KMS-11 (cell line): ENCODE data around the gene BAD.
"Not testable (repeated sequence)": the region's sequence is repeated elsewhere in the genome, so short reads cannot be mapped to it uniquely, and the experiment has no call there.

Experiments
- H2AFZ ChIP-seq: fragments of 200-600 bp; sonication (generic); 2 replicates; pipeline ENCODE4 v1.6.1; 2016; ENCODE audit warnings: antibody characterized with exemption, mixed run types, low read depth
- H3K27ac ChIP-seq: fragments of 200-600 bp; sonication (generic); 2 replicates; pipeline ENCODE4 v1.6.1; 2016; ENCODE audit warnings: mild to moderate bottlenecking, mixed run types
- H3K27me3 ChIP-seq: fragments of 200-600 bp; sonication (generic); 2 replicates; pipeline ENCODE4 v1.6.1; 2017; ENCODE audit warnings: mild to moderate bottlenecking, low read depth, mixed run types, moderate library complexity; ENCODE audit not compliant: insufficient read depth
- H3K36me3 ChIP-seq: fragments of 200-600 bp; sonication (generic); 2 replicates; pipeline ENCODE4 v1.6.1; 2017; ENCODE audit warnings: mild to moderate bottlenecking, mixed run types; ENCODE audit not compliant: insufficient read depth
- H3K4me1 ChIP-seq: fragments of 200-600 bp; sonication (generic); 2 replicates; pipeline ENCODE4 v1.6.1; 2016; ENCODE audit warnings: mild to moderate bottlenecking, low read depth, mixed run types; ENCODE audit not compliant: poor library complexity, severe bottlenecking
- H3K4me2 ChIP-seq: fragments of 200-600 bp; sonication (generic); 2 replicates; pipeline ENCODE4 v1.7.0; 2016; ENCODE audit warnings: mild to moderate bottlenecking, mixed run types
- H3K4me3 ChIP-seq: fragments of 200-600 bp; sonication (generic); IDR thresholded peaks from 2 replicates; pipeline ENCODE4 v1.6.1; 2017; ENCODE audit warnings: low read depth, low read length, mixed read lengths; ENCODE audit not compliant: insufficient read depth
- H3K79me2 ChIP-seq: fragments of 200-600 bp; sonication (generic); 2 replicates; pipeline ENCODE4 v1.6.1; 2016; ENCODE audit warnings: low read depth, mixed run types; ENCODE audit not compliant: insufficient read depth
- H3K9ac ChIP-seq: fragments of 200-600 bp; sonication (generic); 2 replicates; pipeline ENCODE4 v1.6.1; 2016; ENCODE audit warnings: mild to moderate bottlenecking, mixed run types
- H4K20me1 ChIP-seq: fragments of 200-600 bp; sonication (generic); 2 replicates; pipeline ENCODE4 v1.6.1; 2016; ENCODE audit warnings: mild to moderate bottlenecking, mixed run types; ENCODE audit not compliant: insufficient read depth
- CTCF ChIP-seq: fragments of 200-600 bp; sonication (generic); conservative IDR thresholded peaks from 2 replicates; pipeline ENCODE4 v1.6.1; 2017; ENCODE audit warnings: low read depth, mild to moderate bottlenecking, antibody characterized with exemption, low read length, moderate library complexity, mixed read lengths

BAD gene

GRCh38 chr11:64247729-64248531, 36.5 kb downstream of the BAD start:
- TF ChIP-seq CTCF = no peak
- H4K20me1 ChIP-seq = no peaks in the 10 kb centered on the region
- H3K4me1 ChIP-seq = peaks cover 20% of the 10 kb centered on the region
- H3K4me2 ChIP-seq = peak overlapping the region; percentile 100; the same call in 1 of the 2 replicates
- peaks cover 4% of the 10 kb centered on the region; the same call in 1 of the 2 replicates for H3K36me3 ChIP-seq
- H2AFZ ChIP-seq = peak overlapping the region; percentile 83
- H3K27me3 ChIP-seq = no peaks in the 10 kb centered on the region
- no peak overlapping the region for H3K27ac ChIP-seq
- H3K9ac ChIP-seq = no peak overlapping the region
- no peak overlapping the region for H3K4me3 ChIP-seq
- H3K79me2 ChIP-seq = peaks cover 21% of the 10 kb centered on the region

GRCh38 chr11:64246871-64247728, 37.4 kb downstream of the BAD start, which contains the start of gene PPP1R14B:
Gene PPP1R14B (minus strand): TSS chr11:64246943. CDS start chr11:64246673, 270 bp downstream.
- Histone ChIP-seq H3K4me3 (no peak within 1 kb of the TSS), H3K9ac (peak within 1 kb of the TSS; percentile 81), H3K27ac (peak within 1 kb of the TSS; percentile 68), H4K20me1 (no peaks in the 10 kb centered on the region), H3K79me2 (peaks cover 26% of the 10 kb centered on the region), H2AFZ (peak within 1 kb of the TSS; percentile 83), H3K27me3 (no peaks in the 10 kb centered on the region), H3K36me3 (peaks cover 4% of the 10 kb centered on the region; the same call in 1 of the 2 replicates), H3K4me2 (peak within 1 kb of the TSS; percentile 100), H3K4me1 (peaks cover 21% of the 10 kb centered on the region)
- TF ChIP-seq CTCF = 0 out of 2 replicates have a peak, but pooled peaks have one; percentile 17

DNA sequence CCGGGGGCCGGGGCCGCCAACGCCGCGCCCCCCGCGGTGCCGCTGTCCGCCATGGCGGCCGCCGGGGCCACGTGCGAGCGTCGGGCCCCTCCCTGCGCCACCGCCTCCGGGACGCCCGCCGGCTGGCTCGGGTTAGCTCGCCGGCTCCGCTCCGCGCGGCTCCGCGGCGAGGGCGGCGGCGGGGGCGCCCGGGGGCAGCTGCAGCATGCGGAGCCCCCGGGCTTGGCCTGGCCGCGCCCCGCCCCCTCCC, 37.9 kb downstream of the BAD start:
- H3K36me3 ChIP-seq, H3K27me3 ChIP-seq, H3K4me2 ChIP-seq, H4K20me1 ChIP-seq, H3K4me3 ChIP-seq, H2AFZ ChIP-seq: not testable (repeated sequence)
- Histone ChIP-seq H3K9ac (peak overlapping the region; percentile 81), H3K4me1 (peaks cover 21% of the 10 kb centered on the region), H3K27ac (peak overlapping the region; percentile 66), H3K79me2 (peaks cover 31% of the 10 kb centered on the region)

- H3K4me3 ChIP-seq = no peak overlapping the region
- H2AFZ ChIP-seq = no peak overlapping the region
- peaks cover 4% of the 10 kb centered on the region; the same call in 1 of the 2 replicates for H3K36me3 ChIP-seq
- peak overlapping the region; percentile 81 for H3K9ac ChIP-seq
- H3K27ac ChIP-seq = peak overlapping the region; percentile 66
- no peaks in the 10 kb centered on the region for H3K27me3 ChIP-seq
- no peaks in the 10 kb centered on the region for H4K20me1 ChIP-seq
- peaks cover 21% of the 10 kb centered on the region for H3K4me1 ChIP-seq
- H3K4me2 ChIP-seq = peak overlapping the region; percentile 73
- H3K79me2 ChIP-seq = peaks cover 31% of the 10 kb centered on the region
- TF ChIP-seq CTCF = no peak
Measured at GRCh38 chr11:64245797-64246620, 38.5 kb downstream of the BAD start.
